Ureter (tissue), 1 donor: Measurements from ENCODE around the gene VEZF1. TPM values are rescaled to one million over a fixed set of nuclear protein-coding genes. Genes with fewer than 3 reads are reported as not detected.
"Not testable (repeated sequence)": the region's sequence is repeated elsewhere in the genome, so short reads cannot be mapped to it uniquely, and the experiment has no call there.

Experiments used
- DNase-seq: peaks from one replicate; pipeline ENCODE4 v3.0.0-alpha.2; 2020; ENCODE audit warnings: low spot score
- total RNA-seq: library from RNA; stranded (reverse); gene quantifications from one replicate; pipeline ENCODE4 v1.2.4, GENCODE V29; 2023
- donor health status: DM: yes; HTN: yes; CAD: no.

The VEZF1 gene
- total RNA-seq, 1 donor from 2014 or later, result 75.6 TPM

- no peak for DNase-seq
These were observed 13.0 kb downstream of the VEZF1 start for GRCh38 chr17:57975044-57975443.

GRCh38 chr17:57974053-57974824 is 13.8 kb downstream of the VEZF1 start:
- not testable (repeated sequence) for DNase-seq

- no peak for DNase-seq
These were observed 15.9 kb downstream of the VEZF1 start for GRCh38 chr17:57972151-57972550.

- no peak for DNase-seq
These were observed 16.5 kb downstream of the VEZF1 start for GRCh38 chr17:57971572-57971971.

GRCh38 chr17:57970710-57971109 is 17.3 kb downstream of the VEZF1 start:
- no peak for DNase-seq

- peak; percentile 25 for DNase-seq
These were observed 19.6 kb downstream of the VEZF1 start for GRCh38 chr17:57968456-57968855.

GRCh38 chr17:57966875-57967274 is 21.2 kb downstream of the VEZF1 start:
- no peak for DNase-seq

- peak; percentile 28 for DNase-seq
These were observed 21.8 kb downstream of the VEZF1 start for GRCh38 chr17:57966246-57966645.

GRCh38 chr17:57965521-57966160 is 22.4 kb downstream of the VEZF1 start:
- DNase-seq, result peak; percentile 28

- DNase-seq, result peak; percentile 9
These were observed 24.9 kb downstream of the VEZF1 start for GRCh38 chr17:57963149-57963511.

GRCh38 chr17:57962279-57963148 is 25.5 kb downstream of the VEZF1 start:
- peak; percentile 19 for DNase-seq

GRCh38 chr17:57959929-57960328 is 28.1 kb downstream of the VEZF1 start:
- peak; percentile 31 for DNase-seq

GRCh38 chr17:57958391-57958790 is 29.7 kb downstream of the VEZF1 start:
- peak; percentile 31 for DNase-seq

GRCh38 chr17:57957886-57958285 is 30.2 kb downstream of the VEZF1 start:
- DNase-seq, result peak; percentile 15

GRCh38 chr17:57957120-57957850 is 30.8 kb downstream of the VEZF1 start:
- DNase-seq, result peak; percentile 24

GRCh38 chr17:57956291-57957119 is 31.5 kb downstream of the VEZF1 start:
- peak; percentile 3 for DNase-seq

- peak; percentile 82 for DNase-seq
These were observed 32.7 kb downstream of the VEZF1 start, which contains the start of gene CUEDC1 for GRCh38 chr17:57955183-57955931. Gene CUEDC1, minus strand, starts transcription at chr17:57955412. Its CDS starts 69,848 bp downstream, at chr17:57885564.

- peak; percentile 79 for DNase-seq
These were observed 33.5 kb downstream of the VEZF1 start for GRCh38 chr17:57954397-57955182.
